ENCODE measurements around the gene APOE. TPM values are rescaled to one million over a fixed set of nuclear protein-coding genes. Genes with fewer than 3 reads are reported as not detected.

Gene APOE
- total RNA-seq, 2 donors from 2014 or later: 77.6 to 216 TPM

GRCh38 chr19:44939668-44940067, 34.1 kb downstream of the APOE start:
- TF ChIP-seq POLR2A (IDR thresholded peaks at IDR 0.05): no peak
- TF ChIP-seq CTCF (IDR thresholded peaks at IDR 0.05): no peak
- ATAC-seq (no peak), DNase-seq (no peak)
- intact Hi-C loops (cut with DNase I): loop anchor here (5.0 kb wide), 1 partner anchor 32 kb away; the partner anchor contains the start of gene APOE
- no peak overlapping the region for H3K4me3 ChIP-seq
- H3K4me1 ChIP-seq: peaks cover 13% of the 10 kb centered on the region
- H3K27me3 ChIP-seq: no peaks in the 10 kb centered on the region
- WGBS, 2 donors: 64 to 85% methylated on average over 5 of the region's 5 CpGs
- H3K36me3 ChIP-seq (replicated peaks in 1 of 2; ENCODE audit: insufficient read depth in 1 of 2, low read depth in 2 of 2): no peaks in the 10 kb centered on the region
- no peak overlapping the region for H3K27ac ChIP-seq
- H3K9me3 ChIP-seq: no peaks in the 10 kb centered on the region

GRCh38 chr19:44942067-44942571, 36.5 kb downstream of the APOE start, which contains the start of gene APOC4:
Gene APOC4 (plus strand): TSS chr19:44942237. CDS start chr19:44942278, 41 bp downstream.
- no peak for TF ChIP-seq CTCF (IDR thresholded peaks at IDR 0.05)
- Histone ChIP-seq H3K36me3 (replicated peaks in 1 of 2; ENCODE audit: insufficient read depth in 1 of 2, low read depth in 2 of 2) (no peaks in the 10 kb centered on the region), H3K9me3 (no peaks in the 10 kb centered on the region), H3K27me3 (no peaks in the 10 kb centered on the region), H3K27ac (no peak within 1 kb of the TSS), H3K4me3 (no peak within 1 kb of the TSS), H3K4me1 (no peaks in the 10 kb centered on the region)
- ATAC-seq (no peak), DNase-seq (no peak)
- WGBS, 2 donors: 80 to 84% methylated on average over 13 of the region's 14 CpGs
- intact Hi-C loops (cut with DNase I): loop anchor here (5.0 kb wide), 1 partner anchor 35 kb away; the partner anchor contains the start of gene APOE

GRCh38 chr19:44943801-44944249, 38.2 kb downstream of the APOE start:
- DNase-seq (peak in 2 of 4 donors; percentile 21 to 75), ATAC-seq (no peak)
- H3K9me3 ChIP-seq: no peaks in the 10 kb centered on the region
- WGBS, 2 donors: 55 to 66% methylated on average over 10 of the region's 10 CpGs
- H3K4me1 ChIP-seq: no peaks in the 10 kb centered on the region
- H3K36me3 ChIP-seq (replicated peaks in 1 of 2; ENCODE audit: insufficient read depth in 1 of 2, low read depth in 2 of 2): no peaks in the 10 kb centered on the region
- intact Hi-C loops (cut with DNase I): loop anchor here (5.0 kb wide), 1 partner anchor 37 kb away; the partner anchor contains the start of gene APOE
- no peak overlapping the region for H3K4me3 ChIP-seq
- H3K27ac ChIP-seq: no peak overlapping the region
- TF ChIP-seq POLR2A (IDR thresholded peaks at IDR 0.05) (no peak), CTCF (IDR thresholded peaks at IDR 0.05) (no peak)
- H3K27me3 ChIP-seq: no peaks in the 10 kb centered on the region

GRCh38 chr19:44947041-44947581, 41.5 kb downstream of the APOE start:
- Histone ChIP-seq H3K4me1 (peaks cover 20% of the 10 kb centered on the region), H3K4me3 (no peak overlapping the region), H3K27ac (no peak overlapping the region), H3K36me3 (replicated peaks in 1 of 2; ENCODE audit: insufficient read depth in 1 of 2, low read depth in 2 of 2) (no peaks in the 10 kb centered on the region), H3K27me3 (no peaks in the 10 kb centered on the region), H3K9me3 (no peaks in the 10 kb centered on the region)
- TF ChIP-seq POLR2A (IDR thresholded peaks at IDR 0.05) (no peak), CTCF (IDR thresholded peaks at IDR 0.05) (no peak)
- ATAC-seq: no peak
- no peak for DNase-seq
- 87 to 92% methylated on average over 11 to 13 of the region's 13 CpGs for WGBS, 2 donors
- intact Hi-C loops (cut with DNase I): no loop called here

GRCh38 chr19:44948237-44948636, 42.6 kb downstream of the APOE start:
- H3K4me1 ChIP-seq: peaks cover 21% of the 10 kb centered on the region
- H3K27me3 ChIP-seq: no peaks in the 10 kb centered on the region
- TF ChIP-seq POLR2A (IDR thresholded peaks at IDR 0.05) (no peak), CTCF (IDR thresholded peaks at IDR 0.05) (no peak)

More at GRCh38 chr19:44948237-44948636, 42.6 kb downstream of the APOE start:
- H3K4me3 ChIP-seq: no peak overlapping the region
- intact Hi-C loops (cut with DNase I): no loop called here
- 79 to 88% methylated on average over 4 to 5 of the region's 5 CpGs for WGBS, 2 donors
- H3K27ac ChIP-seq: no peak overlapping the region
- no peaks in the 10 kb centered on the region for H3K9me3 ChIP-seq
- DNase-seq (no peak), ATAC-seq (no peak)
- no peaks in the 10 kb centered on the region for H3K36me3 ChIP-seq (replicated peaks in 1 of 2; ENCODE audit: insufficient read depth in 1 of 2, low read depth in 2 of 2)

Data from body of pancreas (tissue), 4 donors.